Measurements from ENCODE around the gene ITGA2B. TPM values are rescaled to one million over a fixed set of nuclear protein-coding genes. Genes with fewer than 3 reads are reported as not detected.
"Not testable (repeated sequence)": the region's sequence is repeated elsewhere in the genome, so short reads cannot be mapped to it uniquely, and the experiment has no call there.

ITGA2B gene
- total and polyA plus RNA-seq, 10 of the 15 experiments (the other 5 are each of a cell fraction or from before 2014, with no cell fraction given): 0.04 to 0.51 (median 0.21) TPM; not detected in 1

- CTCF ChIA-PET: interaction anchor here (1.0 kb wide), 1 partner anchor 491 kb away, joined by 3 read pairs; no protein-coding TSS in a partner anchor
- H3K4me1 ChIP-seq (ENCODE audit: control insufficient read depth, insufficient read depth, low read length); RAD21 ChIA-PET (ENCODE audit: unreplicated experiment): not testable (repeated sequence)
Observed at GRCh38 chr17:44369414-44370023, 19.9 kb downstream of the ITGA2B start.

GRCh38 chr17:44368391-44369243 is 20.8 kb downstream of the ITGA2B start:
- H3K9me3 ChIP-seq (replicated peaks; ENCODE audit: control insufficient read depth, insufficient read depth, low read length); H3K4me3 ChIP-seq; intact Hi-C loops (cut with micrococcal nuclease; ENCODE audit: unreplicated experiment); H4K20me1 ChIP-seq (ENCODE audit: control insufficient read depth, insufficient read depth); ATAC-seq; BruUV-seq (replicated peaks); FAIRE-seq; H3K9ac ChIP-seq (ENCODE audit: control insufficient read depth, insufficient read depth, low read length); DNase-seq (ENCODE audit: low read depth, low spot score); H3K36me3 ChIP-seq (ENCODE audit: control insufficient read depth in 2 of 2, insufficient read depth in 2 of 2, low read length in 1 of 2); H3K4me2 ChIP-seq (ENCODE audit: control insufficient read depth, insufficient read depth); H2AFZ ChIP-seq (ENCODE audit: control insufficient read depth, low read depth, low read length); H3K4me1 ChIP-seq (ENCODE audit: control insufficient read depth, insufficient read depth, low read length); H3K27ac ChIP-seq (ENCODE audit: control insufficient read depth, insufficient read depth); in situ Hi-C loops (cut with MboI); H3K27me3 ChIP-seq (replicated peaks in 1 of 2; ENCODE audit: control insufficient read depth in 2 of 2, insufficient read depth in 2 of 2, low read length in 1 of 2); SMC1A ChIA-PET (ENCODE audit: uncharacterized antibody, unreplicated experiment); RAD21 ChIA-PET (ENCODE audit: unreplicated experiment); H3K79me2 ChIP-seq (ENCODE audit: control insufficient read depth, insufficient read depth, low read length): not testable (repeated sequence)
- ChIA-PET CTCF (interaction anchor here (1.0 kb wide), 1 partner anchor 491 kb away, joined by 3 read pairs; no protein-coding TSS in a partner anchor), POLR2A (interaction anchor here (0.7 kb wide), 1 partner anchor 494 kb away, joined by 4 read pairs; no protein-coding TSS in a partner anchor)
- WGBS (ENCODE audit: insufficient coverage, insufficient replicate concordance, low lambda C conversion rate, missing lambda C conversion rate): 83% methylated on average over 39 of the region's 42 CpGs

More at GRCh38 chr17:44369414-44370023, 19.9 kb downstream of the ITGA2B start:
- H3K9ac ChIP-seq (ENCODE audit: control insufficient read depth, insufficient read depth, low read length); H3K9me3 ChIP-seq (replicated peaks; ENCODE audit: control insufficient read depth, insufficient read depth, low read length); H3K4me3 ChIP-seq; DNase-seq (ENCODE audit: low read depth, low spot score); FAIRE-seq; ATAC-seq; BruUV-seq (replicated peaks); H3K27ac ChIP-seq (ENCODE audit: control insufficient read depth, insufficient read depth); H3K79me2 ChIP-seq (ENCODE audit: control insufficient read depth, insufficient read depth, low read length); POLR2A ChIA-PET; H3K27me3 ChIP-seq (replicated peaks in 1 of 2; ENCODE audit: control insufficient read depth in 2 of 2, insufficient read depth in 2 of 2, low read length in 1 of 2); H2AFZ ChIP-seq (ENCODE audit: control insufficient read depth, low read depth, low read length); intact Hi-C loops (cut with micrococcal nuclease; ENCODE audit: unreplicated experiment); in situ Hi-C loops (cut with MboI); H3K4me2 ChIP-seq (ENCODE audit: control insufficient read depth, insufficient read depth); H3K36me3 ChIP-seq (ENCODE audit: control insufficient read depth in 2 of 2, insufficient read depth in 2 of 2, low read length in 1 of 2); H4K20me1 ChIP-seq (ENCODE audit: control insufficient read depth, insufficient read depth): not testable (repeated sequence)
- WGBS (ENCODE audit: insufficient coverage, insufficient replicate concordance, low lambda C conversion rate, missing lambda C conversion rate): 12% methylated on average over 17 of the region's 17 CpGs
- SMC1A ChIA-PET (ENCODE audit: uncharacterized antibody, unreplicated experiment): interaction anchor here (1.3 kb wide), 1 partner anchor 154 kb away, joined by 3 read pairs; no protein-coding TSS in a partner anchor
- TF ChIP-seq NFYB (IDR thresholded peaks at IDR 0.05; ENCODE audit: insufficient read depth, low read depth, low read length): peak; percentile 41; the same call in 1 of the 2 replicates

All from GM12878 (cell line).